B cell (primary cell): Measurements from ENCODE around the gene GFRA3.

Experiments
- CTCF ChIP-seq: fragments of 200-600 bp; IDR thresholded peaks from one replicate; pipeline ENCODE4 v1.8.0; 2022; ENCODE audit warnings: antibody characterized with exemption, mild to moderate bottlenecking
- EZH2 ChIP-seq: IDR thresholded peaks from 2 replicates; pipeline ENCODE4 v1.6.1; 2012; ENCODE audit warnings: borderline replicate concordance, low read depth, mild to moderate bottlenecking, moderate library complexity, low read length; ENCODE audit not compliant: insufficient read depth, poor library complexity, severe bottlenecking

GRCh38 chr5:138315751-138316278 lies 41.4 kb upstream of the GFRA3 start:
- TF ChIP-seq CTCF (no peak), EZH2 (no peak)
